ENCODE results near the gene ZNF609.

The ZNF609 gene

GRCh38 chr15:64656508-64656907, 196.1 kb downstream of the ZNF609 start:
- DNase-seq: no peak

- DNase-seq: no peak
These were observed 204.8 kb downstream of the ZNF609 start for GRCh38 chr15:64665179-64665578.

- DNase-seq: no peak
These were observed 207.4 kb downstream of the ZNF609 start for GRCh38 chr15:64667736-64668161.

- no peak for DNase-seq
These were observed 213.5 kb downstream of the ZNF609 start for GRCh38 chr15:64673866-64674265.

GRCh38 chr15:64678126-64678819, 217.9 kb downstream of the ZNF609 start:
- DNase-seq: no peak

- DNase-seq: no peak
These were observed 219.7 kb downstream of the ZNF609 start for GRCh38 chr15:64680097-64680496.

GRCh38 chr15:64681424-64682024, 221.1 kb downstream of the ZNF609 start:
- DNase-seq: no peak

GRCh38 chr15:64682255-64682654, 221.9 kb downstream of the ZNF609 start:
- DNase-seq: no peak

GRCh38 chr15:64683378-64683777, 223.0 kb downstream of the ZNF609 start:
- no peak for DNase-seq

- no peak for DNase-seq
These were observed 225.0 kb downstream of the ZNF609 start for GRCh38 chr15:64685230-64685888.

GRCh38 chr15:64686130-64686735, 225.9 kb downstream of the ZNF609 start:
- no peak for DNase-seq

- no peak for DNase-seq
These were observed 226.8 kb downstream of the ZNF609 start for GRCh38 chr15:64687172-64687571.

GRCh38 chr15:64687688-64688087, 227.3 kb downstream of the ZNF609 start:
- no peak for DNase-seq

- DNase-seq: no peak
These were observed 228.4 kb downstream of the ZNF609 start for GRCh38 chr15:64688770-64689169.

- DNase-seq: no peak
These were observed 229.6 kb downstream of the ZNF609 start for GRCh38 chr15:64690008-64690407.

GRCh38 chr15:64690578-64691296, 230.4 kb downstream of the ZNF609 start:
- no peak for DNase-seq

- DNase-seq: no peak
These were observed 231.7 kb downstream of the ZNF609 start for GRCh38 chr15:64691896-64692565.

GRCh38 chr15:64693134-64693533, 232.8 kb downstream of the ZNF609 start:
- no peak for DNase-seq

GRCh38 chr15:64694816-64695215, 234.4 kb downstream of the ZNF609 start:
- no peak for DNase-seq

GRCh38 chr15:64695561-64695992, 235.2 kb downstream of the ZNF609 start:
- DNase-seq: no peak

- no peak for DNase-seq
These were observed 236.1 kb downstream of the ZNF609 start for GRCh38 chr15:64696481-64696880.

- no peak for DNase-seq
These were observed 237.6 kb downstream of the ZNF609 start for GRCh38 chr15:64697911-64698369.
